Stimulated activated CD4-positive, alpha-beta T cell treated with anti-CD3 and anti-CD28 coated beads, Interleukin-2, amount 100 ng/mL, for 48 hours (primary cell): ENCODE measurements around the gene HMGN3.

Experiments used
- DNase-seq, 2 donors: peaks; one replicate each; pipeline ENCODE4 v3.0.0-alpha.2; 2020

Gene HMGN3

GRCh38 chr6:79231666-79232065 is 2.8 kb downstream of the HMGN3 start:
- no peak for DNase-seq

DNA sequence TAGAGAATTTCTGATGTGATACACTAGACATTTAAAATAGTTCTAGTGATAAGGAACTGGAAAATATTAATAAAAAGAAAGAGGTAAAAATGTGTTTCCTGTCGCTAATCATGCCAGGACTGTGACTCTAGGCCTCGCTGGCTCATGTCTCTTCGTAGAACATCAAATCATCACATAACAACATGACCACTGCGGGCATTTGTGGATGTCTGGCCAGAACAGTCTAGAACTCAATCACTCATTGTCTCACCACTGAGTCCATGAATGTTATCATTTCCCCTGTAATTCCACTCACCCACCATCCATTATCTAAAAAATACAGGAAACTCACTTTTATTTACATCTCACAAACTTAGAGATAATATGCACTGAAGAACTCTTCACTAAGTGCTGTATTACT is 3.4 kb downstream of the HMGN3 start:
- no peak for DNase-seq

DNA sequence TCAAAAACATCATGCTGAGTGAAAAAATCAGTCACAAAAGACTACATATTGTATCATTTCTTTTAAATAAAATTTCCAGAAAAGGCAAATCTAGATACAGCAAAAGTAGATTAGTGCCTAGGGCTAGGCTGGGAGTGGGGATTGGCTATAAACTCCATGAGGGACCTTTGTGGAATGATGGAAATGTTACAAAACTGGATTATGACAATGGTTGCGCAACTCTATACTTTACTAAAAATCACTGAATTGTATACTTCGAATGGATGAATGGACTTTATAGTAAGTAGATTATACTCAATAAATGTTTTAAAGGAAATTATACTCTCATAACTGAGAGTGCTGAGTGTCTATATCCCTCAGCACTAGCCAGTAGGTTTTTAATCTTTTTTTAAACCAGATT is 4.3 kb downstream of the HMGN3 start:
- no peak for DNase-seq

DNA sequence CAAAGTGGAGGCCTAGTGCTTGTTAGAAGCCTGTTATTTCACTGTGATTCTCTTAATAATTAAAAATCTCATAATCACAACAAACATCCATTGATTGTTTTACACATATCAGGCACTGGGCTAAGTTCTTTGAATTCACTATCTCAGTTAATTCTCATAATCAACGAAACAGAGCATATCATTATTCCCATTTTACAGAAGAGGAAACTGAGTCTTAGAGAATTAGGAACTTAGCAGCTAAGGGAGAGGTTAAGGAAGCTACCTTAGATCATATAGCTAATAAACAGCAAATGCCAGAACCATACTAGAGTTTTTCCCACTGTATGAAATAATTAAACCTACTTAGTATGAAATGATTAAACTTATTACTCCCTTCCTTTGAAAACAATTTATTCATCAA is 7.0 kb downstream of the HMGN3 start:
- DNase-seq = no peak

- no peak for DNase-seq
These were observed 7.8 kb downstream of the HMGN3 start for GRCh38 chr6:79226660-79227059.

- no peak for DNase-seq
These were observed 8.5 kb downstream of the HMGN3 start for GRCh38 chr6:79225717-79226599.

- no peak for DNase-seq
These were observed 10.7 kb downstream of the HMGN3 start for GRCh38 chr6:79223611-79224404.

DNA sequence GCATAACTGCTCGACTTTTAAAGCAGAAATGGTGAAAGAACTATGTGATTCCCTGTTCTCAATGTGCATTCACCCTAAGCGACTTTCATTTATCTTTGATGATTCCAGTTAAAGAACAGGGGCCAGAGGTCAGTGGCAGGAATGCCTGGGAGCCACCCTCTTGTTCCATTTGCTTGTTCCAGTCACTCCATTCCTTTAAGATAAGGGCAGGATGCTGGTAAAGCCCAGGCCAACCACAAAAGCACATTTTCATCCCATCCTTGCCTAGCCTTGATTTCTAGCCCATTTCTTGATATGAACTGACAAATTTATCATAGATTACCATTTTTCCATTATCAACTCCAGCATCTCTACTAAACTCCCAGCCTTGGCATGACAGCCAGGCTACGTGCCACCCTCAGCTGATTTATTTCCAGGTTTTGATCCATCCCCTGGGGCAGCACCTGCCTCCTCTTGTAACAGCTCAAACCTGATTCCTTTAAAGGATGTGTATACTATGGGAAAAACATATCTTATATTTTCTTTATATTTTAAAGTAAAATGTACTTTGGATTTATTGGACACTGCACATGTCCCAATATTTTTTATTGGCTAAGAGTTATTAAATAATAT is 19.2 kb downstream of the HMGN3 start:
- DNase-seq = no peak

GRCh38 chr6:79212859-79213258 is 21.6 kb downstream of the HMGN3 start:
- no peak for DNase-seq

DNA sequence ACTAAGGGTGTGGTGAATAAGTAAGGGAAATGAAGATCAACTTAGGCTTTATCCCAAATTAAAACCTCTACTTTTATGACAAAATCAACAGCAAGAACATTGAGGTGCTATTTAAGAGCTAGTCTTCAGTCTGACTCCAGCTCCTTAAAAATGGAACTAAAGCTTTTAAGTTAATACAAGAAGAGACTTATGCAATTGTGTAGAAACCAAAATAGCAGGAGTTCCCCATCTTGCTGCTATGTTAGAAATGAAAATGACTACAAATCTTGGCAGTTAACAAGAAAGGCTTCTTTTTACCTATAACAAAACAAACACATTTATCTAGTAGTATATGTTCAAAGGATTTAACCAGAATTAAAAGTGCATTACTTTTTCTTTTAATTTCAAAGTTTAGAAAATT is 25.7 kb downstream of the HMGN3 start:
- no peak for DNase-seq

DNA sequence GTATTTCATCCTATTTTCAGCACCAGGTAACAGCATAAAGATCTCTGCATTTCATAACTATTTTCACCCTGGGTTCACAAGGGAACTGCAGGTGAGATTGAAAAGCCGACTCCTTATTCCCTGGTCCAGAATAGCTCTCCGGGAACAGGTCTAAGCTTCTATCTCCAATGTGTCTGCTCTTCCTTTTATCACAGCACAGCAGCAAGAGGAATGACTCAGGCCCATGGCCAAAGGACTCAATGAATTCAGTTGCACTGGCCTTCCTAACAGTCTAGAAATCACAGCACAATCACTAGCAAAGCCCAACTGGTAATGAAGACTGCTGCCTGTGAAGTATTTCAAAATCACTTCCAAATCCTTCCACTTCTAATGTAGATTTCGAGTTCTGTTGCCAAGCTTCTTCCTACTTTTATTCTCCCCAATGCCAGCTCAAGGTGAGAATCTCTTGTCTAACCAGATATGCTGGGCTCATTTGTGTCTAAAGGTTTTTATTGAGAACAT is 30.7 kb downstream of the HMGN3 start:
- DNase-seq = no peak

DNA sequence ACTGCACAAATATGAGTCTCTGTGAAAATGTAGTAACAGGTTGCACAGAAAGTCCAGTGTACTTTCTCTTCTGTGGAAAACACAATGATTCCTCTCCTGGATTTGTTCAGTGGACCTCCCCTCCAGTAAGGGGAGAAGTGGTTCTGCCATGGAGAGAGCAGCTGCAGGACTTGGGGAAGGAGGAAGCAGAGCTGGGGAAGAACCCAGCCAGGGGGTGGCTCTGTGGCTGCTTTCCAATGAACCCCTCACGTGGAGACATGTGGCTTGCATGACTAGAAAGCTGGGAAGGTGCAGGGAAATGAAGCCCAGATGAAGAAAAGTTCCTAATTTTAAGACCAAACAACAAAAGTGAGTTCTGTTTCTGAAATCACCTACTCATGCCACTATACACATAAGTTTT is 31.9 kb downstream of the HMGN3 start:
- DNase-seq = no peak

DNA sequence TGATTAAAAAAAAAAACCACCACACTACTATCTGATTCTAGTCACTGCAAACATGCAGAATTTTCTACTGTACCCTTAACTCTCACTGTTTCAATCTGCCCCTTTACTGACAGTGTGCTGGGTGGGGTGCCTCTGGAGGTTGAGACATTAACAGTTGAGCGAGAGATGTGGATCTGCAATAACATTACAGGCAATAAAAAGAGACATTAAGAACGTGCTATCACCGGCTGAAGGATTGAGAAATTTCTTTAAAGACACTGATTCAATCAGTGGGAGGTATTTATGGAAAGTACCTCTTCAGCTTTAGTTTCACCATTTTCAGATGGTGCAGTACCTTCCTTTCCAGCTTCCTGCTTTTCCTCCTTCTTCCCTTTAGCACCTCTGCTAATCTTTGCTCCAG is 32.5 kb downstream of the HMGN3 start:
- no peak for DNase-seq

GRCh38 chr6:79201143-79201542 is 33.3 kb downstream of the HMGN3 start:
- no peak for DNase-seq

DNA sequence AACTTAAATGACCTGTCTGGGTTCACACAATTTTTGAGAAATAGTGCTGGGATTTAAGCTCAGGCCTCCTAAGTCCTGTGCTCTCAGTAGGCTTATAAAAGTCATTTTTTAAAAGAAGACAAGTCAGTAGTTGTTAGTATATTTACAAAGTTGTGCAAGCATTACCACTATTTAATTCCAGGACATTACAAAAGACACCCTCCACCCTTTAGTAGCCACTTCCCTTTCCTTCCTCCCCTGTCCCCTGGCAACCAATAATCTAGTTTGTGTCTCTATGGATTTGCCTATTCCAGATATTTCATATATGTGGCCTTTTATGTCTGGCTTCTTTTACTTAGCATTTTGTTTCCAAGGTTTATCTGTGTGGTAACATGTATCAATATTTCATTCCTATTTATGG is 37.6 kb downstream of the HMGN3 start:
- DNase-seq = no peak

- DNase-seq = no peak
These were observed 40.5 kb downstream of the HMGN3 start for GRCh38 chr6:79193971-79194370.

- DNase-seq = no peak
These were observed 44.6 kb downstream of the HMGN3 start for GRCh38 chr6:79189760-79190350.

- DNase-seq = no peak
These were observed 45.5 kb downstream of the HMGN3 start for GRCh38 chr6:79188885-79189480.

DNA sequence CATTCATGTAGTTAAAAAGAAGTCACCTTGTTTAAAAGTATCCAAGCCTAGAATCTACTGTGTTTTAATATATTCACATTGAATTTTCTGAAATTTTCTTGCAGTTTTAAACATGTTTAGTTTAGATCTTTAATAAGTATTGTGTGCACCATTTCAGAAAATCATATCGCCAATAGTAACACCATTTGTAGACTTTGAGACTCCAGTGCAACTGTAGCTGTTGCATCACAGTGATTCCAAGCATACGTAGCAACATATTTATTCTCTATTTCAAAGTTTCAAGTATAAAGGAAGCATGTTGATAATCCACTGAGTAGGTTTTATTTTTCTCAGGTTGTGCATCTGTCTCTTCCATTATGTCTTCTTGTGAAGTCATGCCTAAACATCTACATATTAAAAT is 46.4 kb downstream of the HMGN3 start:
- no peak for DNase-seq

DNA sequence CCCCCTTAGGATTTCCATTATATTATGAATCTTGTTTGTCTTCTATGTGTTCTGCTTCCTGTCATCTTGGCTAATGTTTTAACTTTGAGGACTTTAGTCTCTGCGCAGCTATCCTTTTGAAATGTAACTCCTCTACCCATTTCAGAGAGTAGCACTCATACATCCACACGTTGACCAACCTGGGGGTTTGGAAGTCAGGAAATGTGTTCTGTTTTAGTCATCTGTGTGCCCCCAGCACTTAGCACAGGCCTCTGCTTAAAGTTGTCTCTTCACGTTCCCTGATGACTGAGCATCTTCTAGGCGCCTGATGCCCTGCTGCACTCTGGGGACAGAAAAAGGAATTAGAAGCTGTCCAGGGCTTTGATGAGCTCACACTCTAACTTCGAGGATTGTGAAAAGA is 47.9 kb downstream of the HMGN3 start:
- no peak for DNase-seq

GRCh38 chr6:79184641-79185040 is 49.8 kb downstream of the HMGN3 start:
- DNase-seq = no peak

DNA sequence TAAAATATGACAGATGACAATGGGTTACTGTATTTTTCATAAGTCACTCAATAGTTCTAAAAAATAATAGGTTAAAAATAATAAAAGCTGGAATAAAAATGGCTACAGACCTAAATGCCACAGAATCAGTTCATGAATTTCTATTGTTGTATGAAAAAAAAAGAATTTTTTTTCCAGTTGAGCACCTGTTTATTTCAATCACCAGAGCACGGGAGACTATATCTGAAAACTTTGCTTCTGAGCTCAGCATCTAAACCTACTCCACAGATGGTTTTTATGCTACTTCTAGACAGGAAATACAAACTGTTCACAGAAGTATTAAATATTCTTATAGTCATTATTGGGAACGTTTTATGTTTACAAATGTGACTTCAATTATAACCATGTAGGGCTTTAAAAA is 50.4 kb downstream of the HMGN3 start:
- no peak for DNase-seq

DNA sequence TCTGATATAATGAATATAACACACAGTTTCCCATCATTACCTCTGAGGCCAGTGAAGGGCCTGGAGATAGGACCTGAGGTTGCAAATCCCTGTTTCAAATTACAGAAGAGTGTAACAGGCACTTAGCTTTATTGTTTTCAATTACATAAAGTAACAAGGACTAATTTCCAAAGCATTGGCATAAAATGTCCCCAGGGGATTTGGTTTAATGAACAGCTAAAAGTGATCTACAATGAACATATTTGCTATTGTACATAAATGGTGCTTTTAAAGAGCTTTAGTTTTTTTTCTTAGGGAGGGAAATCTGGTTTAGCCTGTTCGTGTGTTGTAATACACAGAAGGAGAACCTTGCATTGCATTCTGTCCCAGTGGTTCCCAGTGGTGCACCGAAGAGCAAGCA is 54.4 kb downstream of the HMGN3 start:
- DNase-seq = no peak
